BE2C (cell line): Measurements from ENCODE around the gene NPAS2.

ENCODE experiments used
- DNase-seq: peaks from one replicate; pipeline ENCODE4 v3.0.0-alpha.2; 2020
- H3K27me3 ChIP-seq: fragments of 250-450 bp; sonication (Bioruptor Pico); 2 replicates; pipeline ENCODE4 v1.5.1; 2020; ENCODE audit warnings: mild to moderate bottlenecking
- H3K36me3 ChIP-seq: fragments of 250-450 bp; sonication (Bioruptor Pico); 2 replicates; pipeline ENCODE4 v1.5.1; 2020; ENCODE audit warnings: mild to moderate bottlenecking
- H3K4me1 ChIP-seq: fragments of 250-450 bp; sonication (Bioruptor Pico); 2 replicates; pipeline ENCODE4 v1.5.1; 2020
- H3K4me3 ChIP-seq: 2 replicates; pipeline ENCODE4 v1.5.1; 2011; ENCODE audit warnings: low read depth, low read length
- H3K9me3 ChIP-seq: fragments of 250-450 bp; sonication (Bioruptor Pico); 2 replicates; pipeline ENCODE4 v1.5.1; 2020
- TF ChIP-seq, protein P1 (sequence below): IDR thresholded peaks from 2 replicates; pipeline ENCODE4 v1.5.1; 2012; ENCODE audit warnings: mild to moderate bottlenecking, low read depth, low read length

The NPAS2 gene

DNA sequence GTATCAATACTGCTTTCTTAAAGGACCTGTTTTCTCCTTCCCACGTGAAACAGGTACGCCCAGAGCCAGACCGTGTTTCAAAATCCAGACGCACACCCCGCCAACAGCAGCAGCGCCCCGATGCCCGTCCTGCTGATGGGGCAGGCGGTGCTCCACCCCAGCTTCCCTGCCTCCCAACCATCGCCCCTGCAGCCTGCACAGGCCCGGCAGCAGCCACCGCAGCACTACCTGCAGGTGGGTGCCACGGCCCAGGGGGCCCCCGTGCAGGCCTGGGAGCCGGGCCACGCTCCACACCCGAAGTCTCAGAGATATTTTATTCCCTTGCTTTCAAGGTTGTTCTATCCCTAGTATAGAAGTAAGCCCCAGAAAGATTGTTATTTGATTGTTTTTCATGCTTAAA, 173.4 kb downstream of the NPAS2 start:
- no peaks in the 10 kb centered on the region for H3K27me3 ChIP-seq
- H3K4me3 ChIP-seq = no peak overlapping the region
- H3K9me3 ChIP-seq = no peaks in the 10 kb centered on the region
- no peaks in the 10 kb centered on the region for H3K36me3 ChIP-seq
- DNase-seq = no peak
- H3K4me1 ChIP-seq = no peaks in the 10 kb centered on the region
- TF ChIP-seq, protein P1, sequence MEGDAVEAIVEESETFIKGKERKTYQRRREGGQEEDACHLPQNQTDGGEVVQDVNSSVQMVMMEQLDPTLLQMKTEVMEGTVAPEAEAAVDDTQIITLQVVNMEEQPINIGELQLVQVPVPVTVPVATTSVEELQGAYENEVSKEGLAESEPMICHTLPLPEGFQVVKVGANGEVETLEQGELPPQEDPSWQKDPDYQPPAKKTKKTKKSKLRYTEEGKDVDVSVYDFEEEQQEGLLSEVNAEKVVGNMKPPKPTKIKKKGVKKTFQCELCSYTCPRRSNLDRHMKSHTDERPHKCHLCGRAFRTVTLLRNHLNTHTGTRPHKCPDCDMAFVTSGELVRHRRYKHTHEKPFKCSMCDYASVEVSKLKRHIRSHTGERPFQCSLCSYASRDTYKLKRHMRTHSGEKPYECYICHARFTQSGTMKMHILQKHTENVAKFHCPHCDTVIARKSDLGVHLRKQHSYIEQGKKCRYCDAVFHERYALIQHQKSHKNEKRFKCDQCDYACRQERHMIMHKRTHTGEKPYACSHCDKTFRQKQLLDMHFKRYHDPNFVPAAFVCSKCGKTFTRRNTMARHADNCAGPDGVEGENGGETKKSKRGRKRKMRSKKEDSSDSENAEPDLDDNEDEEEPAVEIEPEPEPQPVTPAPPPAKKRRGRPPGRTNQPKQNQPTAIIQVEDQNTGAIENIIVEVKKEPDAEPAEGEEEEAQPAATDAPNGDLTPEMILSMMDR = no peak

DNA sequence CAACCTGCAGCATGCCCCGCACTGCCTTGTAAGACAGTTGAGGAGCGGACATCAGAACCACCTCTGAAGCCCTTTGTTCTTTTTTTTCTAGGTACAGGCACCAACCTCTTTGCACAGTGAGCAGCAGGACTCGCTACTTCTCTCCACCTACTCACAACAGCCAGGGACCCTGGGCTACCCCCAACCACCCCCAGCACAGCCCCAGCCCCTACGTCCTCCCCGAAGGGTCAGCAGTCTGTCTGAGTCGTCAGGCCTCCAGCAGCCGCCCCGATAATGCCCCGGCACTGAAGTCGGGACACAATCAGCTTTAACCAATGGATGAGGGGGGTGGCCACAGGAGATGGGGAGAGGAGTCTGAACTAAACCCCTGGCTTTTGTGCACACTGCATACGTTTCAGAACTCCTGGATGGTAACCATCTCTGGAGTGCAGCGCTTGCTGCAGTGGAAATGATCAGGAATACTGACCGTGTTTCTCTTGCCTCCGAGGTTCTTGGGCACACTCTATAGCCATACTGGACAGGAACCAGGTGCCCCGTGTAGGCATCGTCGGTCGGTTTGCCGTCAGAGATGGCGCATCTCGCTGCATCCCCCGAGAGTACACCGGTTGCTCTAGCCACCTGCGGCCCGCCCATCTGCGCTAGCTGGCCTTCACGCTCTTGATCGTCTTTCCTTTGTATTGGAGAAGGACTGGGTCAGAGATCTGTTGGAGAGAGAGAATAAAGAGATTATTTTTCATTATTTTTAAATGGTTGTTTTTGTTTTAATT, 175.6 kb downstream of the NPAS2 start:
- Histone ChIP-seq H3K4me3 (no peak overlapping the region), H3K9me3 (no peaks in the 10 kb centered on the region), H3K4me1 (no peaks in the 10 kb centered on the region), H3K27me3 (no peaks in the 10 kb centered on the region), H3K36me3 (no peaks in the 10 kb centered on the region)
- DNase-seq = no peak
- TF ChIP-seq, protein P1 = no peak

DNA sequence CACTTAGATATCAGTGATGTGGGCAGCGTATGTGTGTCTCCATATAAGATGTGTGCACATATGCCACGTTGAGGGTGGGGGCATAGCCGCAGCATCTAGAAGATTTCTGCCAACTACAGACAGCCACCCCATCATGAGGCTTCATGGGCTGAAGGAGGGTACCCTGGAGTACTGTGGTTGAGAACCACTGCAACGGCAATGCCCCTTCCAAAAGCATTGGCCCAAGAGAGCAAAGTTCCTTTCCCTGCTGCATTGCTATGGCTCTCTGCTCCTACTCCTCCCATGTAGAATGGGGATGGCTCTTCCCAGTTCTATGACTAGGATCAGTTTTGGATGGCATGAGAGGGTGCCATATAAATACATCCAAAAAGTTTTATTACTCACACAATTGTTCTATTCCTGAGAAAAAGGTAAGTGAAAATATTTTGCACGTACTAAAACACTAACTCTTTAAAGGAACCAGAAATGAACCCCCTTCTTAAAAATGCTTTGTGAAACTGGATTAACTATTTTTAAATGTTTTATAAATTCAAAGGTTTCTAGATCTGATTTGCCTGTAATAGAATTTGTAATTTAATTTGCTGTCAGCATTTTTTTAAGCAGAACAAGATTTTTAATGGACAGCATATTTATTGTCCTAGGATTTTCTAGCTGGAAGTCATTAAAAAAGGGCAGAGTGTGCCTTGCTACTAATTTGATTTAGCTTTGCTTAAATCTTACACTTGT, 177.7 kb downstream of the NPAS2 start:
- Histone ChIP-seq H3K4me1 (no peaks in the 10 kb centered on the region; the same call in 1 of the 2 replicates), H3K4me3 (no peak overlapping the region), H3K27me3 (no peaks in the 10 kb centered on the region), H3K9me3 (no peaks in the 10 kb centered on the region), H3K36me3 (peaks cover 3% of the 10 kb centered on the region)
- no peak for DNase-seq
- TF ChIP-seq, protein P1 = no peak

DNA sequence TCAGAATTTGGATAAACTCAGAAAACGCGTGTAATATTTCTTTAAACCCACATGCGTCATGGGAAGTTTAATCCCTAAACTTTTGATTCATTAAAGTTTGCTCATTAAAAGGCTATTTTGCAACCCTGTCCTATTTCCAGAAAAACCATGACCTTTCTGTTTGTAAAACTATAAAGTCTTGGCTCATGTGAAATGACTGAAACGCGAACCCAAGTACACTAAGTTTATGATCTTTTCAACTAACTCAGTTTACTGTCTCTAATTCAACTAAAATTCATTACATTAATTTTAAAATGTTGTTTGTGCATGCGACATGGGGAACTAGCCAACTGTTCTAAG, 178.3 kb downstream of the NPAS2 start:
- H3K27me3 ChIP-seq = no peaks in the 10 kb centered on the region
- no peaks in the 10 kb centered on the region; the same call in 1 of the 2 replicates for H3K4me1 ChIP-seq
- H3K4me3 ChIP-seq = no peak overlapping the region
- H3K36me3 ChIP-seq = peaks cover 8% of the 10 kb centered on the region
- TF ChIP-seq, protein P1 = no peak
- no peaks in the 10 kb centered on the region for H3K9me3 ChIP-seq
- DNase-seq = no peak

DNA sequence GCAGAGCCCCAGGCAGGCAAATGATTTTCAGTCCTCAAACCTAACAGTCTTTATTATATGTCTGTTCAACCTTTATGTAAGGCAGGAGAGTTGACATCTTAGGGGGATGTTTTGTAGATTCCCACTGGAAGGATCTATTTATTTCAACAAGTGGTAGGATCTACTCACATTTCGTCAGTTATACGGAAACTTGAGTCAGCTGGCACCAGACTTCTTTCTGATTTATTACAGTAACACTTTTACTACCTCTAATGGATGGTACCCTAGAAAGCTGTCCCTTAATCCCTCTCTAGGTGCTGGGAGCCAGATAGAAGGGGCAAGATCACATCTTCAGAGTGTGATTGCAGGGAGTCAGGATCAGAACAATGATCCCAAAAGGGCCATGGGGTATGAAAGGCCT, 180.1 kb downstream of the NPAS2 start:
- H3K4me3 ChIP-seq = no peak overlapping the region
- DNase-seq = no peak
- no peaks in the 10 kb centered on the region for H3K27me3 ChIP-seq
- TF ChIP-seq, protein P1 = no peak
- peaks cover 26% of the 10 kb centered on the region for H3K36me3 ChIP-seq
- no peaks in the 10 kb centered on the region for H3K9me3 ChIP-seq
- H3K4me1 ChIP-seq = no peaks in the 10 kb centered on the region; the same call in 1 of the 2 replicates
